SKM-1 treated with dmso at 0.1 percent for 144 hours (cell line): ENCODE results near the gene HMX1.

Source experiments
- DNase-seq: peaks from one replicate; lab custom pipeline; 2025; ENCODE audit not compliant: unreplicated experiment; lab: John Stamatoyannopoulos, UW

HMX1 gene

GRCh38 chr4:8869002-8869897 lies 2.4 kb downstream of the HMX1 start:
- no peak for DNase-seq

- no peak for DNase-seq
Observed at GRCh38 chr4:8868321-8869001, 3.2 kb downstream of the HMX1 start.

- no peak for DNase-seq
Observed at GRCh38 chr4:8867624-8868320, 3.9 kb downstream of the HMX1 start.

GRCh38 chr4:8866828-8867623 lies 4.6 kb downstream of the HMX1 start:
- DNase-seq: no peak

GRCh38 chr4:8866421-8866820 lies 5.2 kb downstream of the HMX1 start:
- no peak for DNase-seq

GRCh38 chr4:8865681-8866310 lies 5.8 kb downstream of the HMX1 start:
- no peak for DNase-seq

GRCh38 chr4:8864912-8865680 lies 6.5 kb downstream of the HMX1 start:
- no peak for DNase-seq

- DNase-seq: no peak
Observed at GRCh38 chr4:8863686-8864682, 7.7 kb downstream of the HMX1 start.

- no peak for DNase-seq
Observed at GRCh38 chr4:8862800-8863685, 8.6 kb downstream of the HMX1 start.

GRCh38 chr4:8862334-8862733 lies 9.3 kb downstream of the HMX1 start:
- DNase-seq: no peak

- no peak for DNase-seq
Observed at GRCh38 chr4:8861576-8862295, 9.9 kb downstream of the HMX1 start.

- no peak for DNase-seq
Observed at GRCh38 chr4:8860892-8861575, 10.6 kb downstream of the HMX1 start.

GRCh38 chr4:8860096-8860891 lies 11.3 kb downstream of the HMX1 start:
- DNase-seq: no peak

- no peak for DNase-seq
Observed at GRCh38 chr4:8859550-8860095, 12.0 kb downstream of the HMX1 start.

- no peak for DNase-seq
Observed at GRCh38 chr4:8858701-8859210, 12.9 kb downstream of the HMX1 start.
